GM13977 (cell line): Measurements from ENCODE around the gene NFKB1.

Experiments
- DNase-seq: peaks from one replicate; pipeline ENCODE4 v3.0.0; 2012; ENCODE audit warnings: low spot score
- in situ Hi-C: fragments of 300-500 bp; cut with MboI; formaldehyde crosslinking; loops from one replicate; pipeline ENCODE4 v1.12.0; 2022; ENCODE audit warnings: low sequenced_read_pairs, low pct_unique_long_range_greater_than_20kb, mixed read lengths, inconsistent platforms; ENCODE audit not compliant: unreplicated experiment
- TF ChIP-seq, protein P1 (sequence below): IDR thresholded peaks from 2 replicates; pipeline ENCODE4 v1.5.1; 2012; ENCODE audit warnings: mild to moderate bottlenecking, control low read depth; ENCODE audit not compliant: insufficient read depth; ENCODE audit errors: extremely low read depth, missing control alignments

NFKB1 gene

DNA sequence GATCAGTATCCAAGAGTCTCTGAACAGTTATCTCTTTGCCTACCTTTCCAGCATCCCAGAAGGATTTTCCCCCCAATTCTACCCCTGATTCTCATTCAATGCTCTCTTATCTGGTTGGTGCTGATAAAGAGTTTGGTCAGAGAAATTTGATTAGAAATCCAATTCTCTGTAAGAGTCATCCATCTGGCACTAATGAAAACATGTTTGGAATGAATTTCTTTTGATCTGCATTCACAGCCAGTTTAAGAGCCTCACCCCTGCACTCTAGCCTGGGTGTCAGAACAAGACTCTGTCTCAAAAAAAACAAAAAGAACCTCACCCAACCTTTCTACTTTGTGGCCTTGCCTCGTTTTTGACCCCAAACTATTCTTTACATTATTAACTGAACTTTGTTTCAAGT, 137.5 kb downstream of the NFKB1 start:
- in situ Hi-C loops: no loop called here
- no peak for DNase-seq
- TF ChIP-seq, protein P1, sequence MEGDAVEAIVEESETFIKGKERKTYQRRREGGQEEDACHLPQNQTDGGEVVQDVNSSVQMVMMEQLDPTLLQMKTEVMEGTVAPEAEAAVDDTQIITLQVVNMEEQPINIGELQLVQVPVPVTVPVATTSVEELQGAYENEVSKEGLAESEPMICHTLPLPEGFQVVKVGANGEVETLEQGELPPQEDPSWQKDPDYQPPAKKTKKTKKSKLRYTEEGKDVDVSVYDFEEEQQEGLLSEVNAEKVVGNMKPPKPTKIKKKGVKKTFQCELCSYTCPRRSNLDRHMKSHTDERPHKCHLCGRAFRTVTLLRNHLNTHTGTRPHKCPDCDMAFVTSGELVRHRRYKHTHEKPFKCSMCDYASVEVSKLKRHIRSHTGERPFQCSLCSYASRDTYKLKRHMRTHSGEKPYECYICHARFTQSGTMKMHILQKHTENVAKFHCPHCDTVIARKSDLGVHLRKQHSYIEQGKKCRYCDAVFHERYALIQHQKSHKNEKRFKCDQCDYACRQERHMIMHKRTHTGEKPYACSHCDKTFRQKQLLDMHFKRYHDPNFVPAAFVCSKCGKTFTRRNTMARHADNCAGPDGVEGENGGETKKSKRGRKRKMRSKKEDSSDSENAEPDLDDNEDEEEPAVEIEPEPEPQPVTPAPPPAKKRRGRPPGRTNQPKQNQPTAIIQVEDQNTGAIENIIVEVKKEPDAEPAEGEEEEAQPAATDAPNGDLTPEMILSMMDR: no peak

DNA sequence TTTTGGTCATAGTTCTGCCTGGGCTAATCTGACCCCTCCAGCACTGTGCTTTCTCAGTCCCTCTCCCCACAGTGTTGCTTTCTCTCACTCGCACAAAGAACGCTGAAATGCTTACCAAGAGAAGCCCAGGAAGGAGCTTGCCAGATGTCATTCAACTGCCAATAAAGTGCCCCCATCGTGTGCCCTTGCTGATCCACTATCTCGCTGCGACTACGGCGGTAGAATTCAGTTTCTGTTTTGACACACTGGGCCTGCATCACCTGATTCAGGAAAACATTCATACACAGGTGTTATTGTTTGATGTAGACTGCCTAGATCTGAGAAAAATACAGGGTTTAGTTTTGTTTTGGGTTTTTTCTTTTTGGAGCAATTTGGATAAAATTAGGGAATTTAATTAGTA, 138.4 kb downstream of the NFKB1 start:
- in situ Hi-C loops: no loop called here
- DNase-seq: no peak
- TF ChIP-seq, protein P1: no peak

DNA sequence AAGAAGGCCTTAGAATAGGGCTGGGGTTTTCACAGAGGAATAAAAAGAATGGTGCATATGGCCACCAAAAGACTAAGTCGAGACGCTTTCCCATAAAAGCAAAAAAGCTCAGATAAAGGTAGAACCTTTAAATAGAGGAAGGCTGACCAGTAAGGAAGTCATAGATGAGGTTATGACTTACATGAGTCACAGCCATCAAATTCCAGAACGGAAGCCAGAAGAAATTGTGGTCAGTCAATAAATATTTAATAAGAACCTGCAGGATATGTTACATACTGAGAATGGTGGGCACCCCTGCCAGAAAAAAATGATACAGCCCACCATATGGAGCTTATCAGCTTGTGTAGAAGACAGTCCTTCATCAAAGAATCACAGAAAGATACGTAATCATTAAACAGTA, 139.5 kb downstream of the NFKB1 start:
- TF ChIP-seq, protein P1: no peak
- no peak for DNase-seq
- in situ Hi-C loops: no loop called here

DNA sequence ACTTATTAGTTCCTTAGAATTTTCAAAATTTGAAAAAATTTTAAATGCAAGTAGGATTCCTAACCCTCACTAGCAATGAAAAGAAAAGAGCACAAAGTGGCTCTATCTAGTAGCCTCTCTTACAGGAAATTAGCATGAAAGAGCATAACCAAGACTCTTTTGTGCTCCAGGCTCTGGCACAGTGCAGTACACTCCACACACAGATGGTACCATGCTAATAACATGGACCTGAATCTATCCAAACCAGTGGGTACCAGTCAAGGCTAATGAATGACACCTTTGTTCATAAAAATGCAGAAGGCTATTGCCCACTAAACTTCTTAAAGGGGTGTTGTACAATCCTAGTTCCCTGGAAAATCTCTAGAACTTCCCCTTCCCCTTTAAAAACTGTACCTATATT, 140.6 kb downstream of the NFKB1 start:
- TF ChIP-seq, protein P1: no peak
- no peak for DNase-seq
- in situ Hi-C loops: no loop called here

DNA sequence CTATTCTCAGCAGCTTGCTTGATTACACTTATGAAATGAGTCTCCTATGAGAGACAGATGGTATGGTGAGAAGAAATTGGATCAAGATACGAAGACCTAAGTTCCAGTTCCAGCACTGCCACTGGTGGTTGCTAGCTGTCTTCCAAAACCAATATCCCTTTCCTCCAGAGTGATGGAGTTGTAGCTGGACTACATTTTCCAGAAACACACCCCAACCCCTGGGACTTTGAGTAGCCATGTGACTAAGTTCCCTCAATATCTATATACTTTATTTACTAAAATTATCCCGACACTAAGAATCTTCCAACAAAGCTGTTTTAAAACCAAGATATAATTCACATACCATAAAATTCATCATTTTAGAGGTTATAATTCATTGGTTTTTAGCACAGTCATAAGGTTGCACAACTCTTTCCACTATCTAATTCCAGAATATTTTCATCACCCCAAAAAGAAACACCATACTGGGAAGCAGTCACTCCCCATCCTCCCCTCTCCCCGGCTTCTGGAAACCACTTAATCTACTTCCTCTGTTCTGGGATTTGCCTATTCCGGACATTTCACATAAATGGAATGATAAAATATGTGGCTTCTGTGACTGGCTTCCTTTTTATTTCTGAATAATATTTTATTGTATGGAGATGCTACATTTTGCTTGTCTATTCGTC, 141.6 kb downstream of the NFKB1 start:
- TF ChIP-seq, protein P1: no peak
- in situ Hi-C loops: no loop called here
- DNase-seq: no peak

DNA sequence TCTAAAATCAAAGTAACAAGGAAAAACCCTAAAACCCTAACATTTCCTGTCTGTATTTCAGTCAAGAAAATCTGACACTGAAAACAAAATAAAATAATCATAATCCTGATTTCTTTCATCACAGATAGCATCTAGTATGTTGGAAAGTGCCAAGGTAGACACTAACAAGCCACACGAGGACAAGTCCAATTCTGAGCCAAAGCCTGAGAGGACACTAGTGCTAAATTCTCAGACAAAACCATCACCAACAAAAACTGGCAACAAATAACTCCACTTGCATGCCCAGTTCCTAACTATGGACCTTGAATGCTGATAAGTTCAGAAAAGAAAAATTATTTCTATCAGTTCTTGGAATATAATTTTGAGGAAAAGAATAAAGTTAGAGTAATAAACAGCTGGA, 146.0 kb downstream of the NFKB1 start:
- DNase-seq: no peak
- TF ChIP-seq, protein P1: no peak
- in situ Hi-C loops: no loop called here

DNA sequence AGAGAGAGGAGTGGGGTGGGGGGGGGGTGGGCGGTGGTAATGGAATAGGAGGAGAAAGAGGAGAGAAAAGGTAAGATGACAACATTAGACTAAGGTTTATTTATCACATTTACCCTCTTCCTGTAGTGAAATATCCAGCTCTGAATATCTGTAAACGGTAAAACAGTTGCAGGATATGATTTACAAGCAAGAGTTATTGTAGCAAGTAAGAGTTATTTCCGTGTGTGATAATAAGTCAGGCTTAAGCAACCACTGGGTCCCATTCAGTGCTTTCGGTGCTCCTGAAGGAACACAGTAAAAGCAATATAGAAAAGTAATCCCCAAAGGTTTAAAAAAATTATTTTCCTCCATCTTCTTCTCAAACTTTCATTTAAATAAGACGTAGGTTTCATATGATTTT, 156.0 kb downstream of the NFKB1 start:
- in situ Hi-C loops: no loop called here
- TF ChIP-seq, protein P1: no peak
- no peak for DNase-seq
